IPS DF 4.7 (cell line): ENCODE measurements around the gene LPCAT2.
"Not testable (repeated sequence)": the region's sequence is repeated elsewhere in the genome, so short reads cannot be mapped to it uniquely, and the experiment has no call there.

Experiments
- DNase-seq: peaks from one replicate; pipeline ENCODE4 v3.0.0-alpha.2; 2013; ENCODE audit warnings: low spot score; ENCODE audit errors: extremely low read depth

LPCAT2 gene

DNA sequence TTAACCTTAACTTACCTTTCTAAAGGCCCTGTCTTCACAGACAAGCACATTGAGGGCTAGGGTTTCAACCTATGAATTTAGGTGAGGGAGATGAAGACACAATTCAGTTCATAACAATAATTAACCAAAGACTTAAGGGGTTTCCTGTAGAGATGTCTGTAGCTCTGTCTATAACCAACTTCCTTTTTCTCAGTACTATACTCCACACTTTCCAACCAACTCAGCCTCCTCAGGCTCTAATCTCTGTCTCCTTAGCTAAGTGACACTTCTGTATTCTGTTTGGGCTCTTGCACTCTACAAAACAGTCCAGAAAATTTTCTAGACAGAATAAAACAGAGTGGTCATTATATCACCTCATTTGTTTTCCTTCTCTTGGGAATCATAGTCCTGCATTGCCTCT lies 83.4 kb downstream of the LPCAT2 start:
- DNase-seq = no peak

DNA sequence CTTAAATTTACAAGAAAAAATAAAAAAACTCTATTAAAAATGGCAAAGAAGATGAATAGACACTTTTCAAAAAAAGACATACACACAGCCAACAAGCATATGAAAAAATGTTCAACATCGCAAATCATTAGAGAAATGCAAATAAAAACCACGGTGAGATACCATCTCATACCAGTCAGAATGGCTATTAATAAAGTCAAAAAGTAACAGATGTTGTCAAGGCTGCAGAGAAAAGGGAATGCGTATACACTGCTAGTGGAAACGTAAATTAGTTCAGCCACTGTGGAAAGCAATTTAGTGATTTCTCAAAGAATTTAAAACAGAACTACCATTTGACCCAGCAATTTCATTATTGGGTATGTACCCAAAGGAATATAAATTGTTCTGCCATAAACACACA lies 89.1 kb downstream of the LPCAT2 start:
- no peak for DNase-seq

DNA sequence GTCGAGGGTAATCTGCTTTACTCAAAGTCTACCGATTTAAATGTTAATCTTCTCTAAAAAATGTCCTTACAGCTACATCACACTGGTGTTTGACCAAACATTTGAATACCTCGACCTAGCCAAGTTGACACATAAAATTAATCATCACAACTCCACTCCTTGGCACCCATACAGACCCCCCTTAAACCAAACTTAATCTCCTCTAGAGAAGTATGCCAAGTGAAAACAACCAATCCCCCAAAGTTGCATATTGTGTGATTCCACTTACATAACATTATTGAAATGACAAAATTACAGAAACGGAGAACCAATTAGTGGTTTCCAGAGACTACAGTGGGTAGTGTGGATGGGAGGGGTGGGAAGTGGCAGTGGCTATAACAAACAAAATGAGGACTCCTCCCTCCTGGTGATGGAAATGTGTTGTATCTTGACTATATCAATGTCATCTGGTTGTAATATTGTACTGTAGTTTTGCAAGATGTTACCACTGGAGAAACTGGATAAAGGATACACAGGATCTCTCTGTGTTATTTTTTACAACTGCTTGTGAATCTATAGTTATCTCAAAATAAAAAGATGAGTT lies 97.0 kb downstream of the LPCAT2 start:
- DNase-seq = no peak

DNA sequence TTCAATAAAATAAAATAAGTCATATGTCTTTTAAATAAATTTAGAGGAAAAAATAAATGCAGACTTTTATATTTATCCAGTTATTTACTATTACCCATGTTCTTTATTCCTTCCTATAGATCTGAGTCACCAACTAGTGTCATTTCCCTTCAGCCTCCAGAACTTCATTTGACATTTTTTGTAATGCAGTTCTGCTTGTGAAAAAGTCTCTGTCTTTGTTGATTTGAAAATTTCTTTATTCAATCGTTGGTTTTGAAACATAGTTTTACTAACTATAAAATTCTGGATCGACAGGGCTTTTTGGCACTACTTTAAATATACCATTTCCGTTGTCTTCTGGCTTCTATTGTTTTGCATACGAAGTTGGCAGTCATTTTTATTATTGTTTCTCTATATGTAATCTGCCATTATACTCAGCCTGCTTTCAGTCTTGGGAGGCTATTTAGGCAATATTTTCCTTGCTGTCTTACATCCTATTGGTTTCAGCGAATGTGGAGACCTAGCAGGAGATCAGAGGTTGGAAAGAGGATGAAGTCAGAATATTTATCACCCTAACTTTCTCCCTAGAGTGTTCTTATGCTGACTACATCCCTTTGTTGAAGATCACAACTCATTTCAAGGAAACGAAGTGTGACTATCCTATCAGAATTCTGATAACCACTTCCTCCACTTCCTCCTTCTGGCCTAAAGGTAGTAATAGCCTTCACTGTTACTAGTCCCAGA lies 104.9 kb downstream of the LPCAT2 start:
- DNase-seq = no peak

DNA sequence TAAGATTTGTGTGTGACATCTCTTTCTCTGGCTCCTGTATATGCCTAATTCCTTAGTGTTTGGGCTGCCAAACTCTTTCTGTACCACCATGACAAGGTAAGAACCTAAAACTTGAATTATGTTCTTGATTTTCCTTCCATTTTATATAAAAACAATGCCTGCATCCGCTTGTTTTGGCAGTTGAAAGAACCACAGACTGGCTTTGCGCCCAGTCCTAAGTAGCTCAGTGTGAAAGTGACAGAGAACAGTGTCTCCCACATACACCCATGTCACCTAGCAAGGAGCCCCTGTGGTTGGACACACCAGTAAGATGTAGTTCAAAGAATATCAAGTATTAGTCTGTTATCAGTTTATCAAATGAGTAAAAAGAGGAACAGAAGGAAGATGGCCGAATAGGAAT lies 106.2 kb downstream of the LPCAT2 start:
- no peak for DNase-seq

DNA sequence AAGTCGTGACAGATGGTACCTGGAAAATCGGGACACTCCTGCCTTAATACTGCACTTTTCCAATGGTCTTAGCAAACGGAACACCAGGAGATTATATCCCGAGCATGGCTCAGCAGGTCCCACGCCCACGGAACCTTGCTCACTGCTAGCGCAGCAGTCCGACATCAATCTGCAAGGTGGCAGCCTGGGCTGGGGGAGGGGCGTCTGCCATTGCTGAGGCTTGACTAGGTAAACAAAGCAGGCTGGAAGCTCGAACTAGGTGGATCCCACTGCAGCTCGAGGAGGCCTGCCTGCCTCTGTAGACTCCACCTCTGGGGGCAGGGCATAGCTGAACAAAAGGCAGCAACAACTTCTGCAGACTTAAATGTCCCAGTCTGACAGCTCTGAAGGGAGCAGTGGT lies 106.8 kb downstream of the LPCAT2 start:
- DNase-seq = not testable (repeated sequence)

DNA sequence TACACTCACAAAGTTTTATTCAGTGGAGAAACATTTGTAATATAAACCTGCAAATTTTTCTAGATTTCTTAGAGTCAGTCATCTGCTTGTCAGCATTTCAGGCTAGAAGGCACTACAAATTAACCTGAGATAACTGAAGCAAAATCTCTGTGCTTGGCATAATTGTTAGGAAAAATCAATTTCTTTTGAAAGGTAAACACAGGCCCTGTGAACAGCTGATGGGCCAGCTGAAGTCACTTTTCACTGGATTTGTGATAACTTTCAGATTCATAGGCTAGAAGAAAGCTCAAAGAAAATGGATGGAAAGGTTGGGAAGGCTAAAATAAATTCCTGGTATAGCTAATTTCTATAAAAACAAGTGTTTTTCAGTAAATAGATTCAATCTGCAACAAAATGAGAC lies 112.9 kb downstream of the LPCAT2 start:
- no peak for DNase-seq

DNA sequence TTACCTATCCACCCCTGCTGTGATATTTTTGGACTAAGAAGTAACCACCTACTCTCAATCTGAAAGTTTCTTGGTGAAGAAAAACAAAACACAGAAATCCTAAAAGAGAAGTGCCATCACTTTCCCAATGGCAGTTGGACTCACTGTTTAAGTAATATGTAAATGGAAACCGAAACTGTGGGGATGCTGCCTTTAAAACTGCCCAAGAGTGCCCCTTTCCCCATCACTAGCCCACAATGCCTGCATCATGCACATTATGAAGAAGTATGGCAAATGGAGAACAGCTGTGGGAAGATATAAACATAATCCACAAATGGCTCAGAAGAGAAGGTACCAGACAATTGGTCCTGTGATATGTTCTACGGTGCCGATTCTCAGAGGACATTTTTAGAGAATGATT lies 113.4 kb downstream of the LPCAT2 start:
- DNase-seq = no peak

DNA sequence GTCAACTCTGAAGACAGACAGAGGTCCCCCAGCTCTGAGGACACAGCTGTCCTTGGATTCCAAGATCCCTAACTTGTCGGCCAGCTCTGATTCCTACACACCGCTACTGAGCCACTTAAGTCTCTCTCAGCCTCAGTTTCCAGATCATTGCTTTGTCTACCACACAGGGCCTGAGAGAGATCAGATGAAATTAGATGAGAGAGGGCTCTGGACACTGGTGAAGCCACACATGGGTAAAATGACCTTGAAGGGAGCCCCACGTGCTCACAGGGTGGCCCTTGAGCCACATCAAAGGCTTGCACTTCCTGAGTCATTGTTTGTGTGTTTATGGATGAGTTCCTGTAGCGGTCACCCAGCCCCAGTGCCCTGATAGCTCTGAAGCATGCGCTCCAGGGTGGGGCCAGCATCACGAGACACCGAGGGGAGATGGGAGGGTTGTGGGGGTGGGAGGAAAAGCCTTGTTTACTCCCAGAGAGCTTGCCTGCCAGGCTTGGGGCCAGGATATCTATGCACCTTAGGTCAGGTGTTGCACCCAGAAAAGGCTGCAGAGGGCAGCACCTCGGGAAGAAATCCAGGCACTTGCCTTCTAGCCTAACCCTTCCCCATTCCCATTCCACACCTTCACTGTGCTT lies 114.2 kb downstream of the LPCAT2 start:
- DNase-seq = peak; percentile 64

DNA sequence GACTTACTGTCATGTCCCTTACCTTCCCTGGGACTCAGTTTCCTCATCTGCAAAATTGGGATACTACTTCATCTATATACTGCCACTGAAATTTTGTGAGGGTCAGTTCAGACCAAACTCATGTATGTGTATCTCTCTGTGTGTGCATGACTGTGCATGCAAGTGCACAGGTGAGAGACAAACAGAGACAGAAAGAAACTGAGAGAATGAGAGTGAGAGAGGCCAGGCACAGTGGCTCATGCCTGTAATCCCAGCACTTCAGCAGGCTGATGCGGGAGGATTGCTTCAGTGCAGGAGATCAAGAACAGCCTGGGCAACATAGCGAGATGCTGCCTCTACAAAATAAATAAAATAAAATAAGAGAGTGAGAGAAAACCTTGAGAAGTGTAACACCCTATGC lies 114.8 kb downstream of the LPCAT2 start:
- DNase-seq = no peak

DNA sequence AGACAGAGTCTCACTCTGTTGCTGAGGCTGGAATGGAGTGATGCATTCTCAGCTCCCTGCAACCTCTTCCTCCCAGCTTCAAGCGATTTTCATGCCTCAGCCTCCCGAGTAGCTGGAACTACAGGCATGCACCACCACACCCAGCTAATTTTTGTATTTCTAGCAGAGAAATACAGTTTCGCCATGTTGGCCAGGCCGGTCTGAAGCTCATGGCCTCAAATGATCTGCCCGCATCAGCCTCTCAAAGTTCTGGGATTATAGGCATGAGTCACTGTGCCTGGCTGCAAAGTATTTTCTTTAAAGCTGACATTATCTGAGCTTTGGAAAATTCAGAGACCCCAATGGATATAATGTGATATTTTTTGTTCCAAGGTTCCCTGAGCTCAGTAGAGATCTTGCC lies 115.8 kb downstream of the LPCAT2 start:
- no peak for DNase-seq

DNA sequence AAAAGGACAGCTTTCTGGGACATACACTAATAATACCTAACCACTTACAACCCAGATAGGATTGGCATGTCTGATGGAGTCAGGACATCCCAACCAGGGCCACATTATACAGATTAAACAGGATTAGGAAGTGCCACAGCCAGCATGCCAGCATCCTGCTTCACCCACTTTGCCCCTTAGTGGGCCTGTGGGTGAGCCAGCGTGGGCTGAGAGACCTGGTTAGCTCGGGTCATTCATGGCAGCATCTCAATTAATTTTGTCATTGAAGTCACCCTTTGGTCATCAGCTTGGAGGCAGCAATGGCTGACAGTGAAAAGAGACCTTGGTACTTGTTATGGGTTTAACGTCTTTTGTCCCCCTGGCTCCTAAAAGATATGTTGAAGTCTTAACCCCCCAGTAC lies 117.0 kb downstream of the LPCAT2 start:
- no peak for DNase-seq

DNA sequence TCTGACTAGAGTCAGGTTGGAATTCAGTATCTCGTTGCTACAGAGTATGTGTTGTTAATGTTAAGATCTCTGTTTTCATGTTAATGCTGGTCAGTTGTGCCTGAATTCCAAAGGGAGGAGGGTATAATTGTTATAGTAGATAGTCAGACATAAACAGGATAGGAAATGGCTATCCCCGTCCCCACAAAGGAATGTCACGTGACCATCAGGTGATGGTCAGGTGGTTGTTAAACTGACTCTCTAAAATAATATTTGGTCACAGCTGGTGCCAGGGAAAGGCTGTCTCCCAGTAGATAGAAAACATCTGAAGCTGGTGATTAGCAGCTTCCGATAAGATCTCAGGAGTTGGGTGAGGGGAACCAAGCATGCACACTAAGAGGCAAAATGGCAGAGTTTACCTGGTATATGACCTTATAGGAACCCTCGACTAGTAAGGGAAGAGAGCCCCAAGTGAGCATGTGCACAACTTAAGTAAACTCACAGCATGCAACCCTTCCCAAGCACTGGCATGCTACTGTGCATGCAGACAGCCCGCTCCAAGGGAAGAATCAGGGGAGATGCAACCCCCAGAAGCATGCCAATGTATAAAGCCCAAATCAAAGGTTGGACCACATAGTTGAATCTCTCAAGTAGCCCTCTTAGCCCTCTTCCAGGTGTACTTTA lies 119.6 kb downstream of the LPCAT2 start:
- DNase-seq = no peak

DNA sequence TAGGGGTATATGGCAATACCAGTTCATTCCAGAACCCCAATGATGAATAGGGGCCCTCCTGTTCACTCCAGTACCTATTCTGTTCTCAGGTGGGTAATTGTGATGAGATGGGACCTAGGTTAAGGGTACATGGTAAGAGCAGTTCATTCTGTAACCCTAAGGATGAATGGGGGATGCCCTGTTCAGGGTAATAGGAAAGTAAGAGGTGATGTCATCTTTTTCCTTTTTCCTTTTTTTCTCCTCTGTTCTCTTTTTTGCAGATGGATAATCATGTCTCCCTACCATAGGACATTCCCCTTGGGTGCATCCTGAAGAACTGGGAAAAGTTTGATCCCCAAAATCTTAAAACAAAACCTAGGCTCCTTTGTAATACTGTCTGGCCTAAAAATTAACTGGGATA lies 121.9 kb downstream of the LPCAT2 start:
- DNase-seq = no peak

DNA sequence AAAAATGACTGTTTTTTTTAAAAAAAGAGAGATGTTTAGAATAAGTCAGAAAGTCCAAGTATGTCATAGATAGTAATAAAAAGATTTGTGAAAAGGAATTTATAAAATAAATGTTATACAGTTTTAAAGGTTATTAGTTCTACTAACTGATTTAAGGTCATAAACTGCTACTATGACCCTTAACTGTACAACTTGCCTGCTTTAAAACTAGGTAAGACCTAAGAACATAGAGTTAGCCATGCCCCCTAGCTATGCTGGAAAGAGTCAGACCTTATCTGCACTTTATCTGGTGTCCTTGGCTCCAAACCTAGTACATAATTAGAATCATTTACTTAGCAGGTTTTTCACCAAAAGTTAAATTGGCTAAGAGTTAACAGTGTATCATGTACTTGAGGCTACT lies 123.4 kb downstream of the LPCAT2 start:
- DNase-seq = no peak

DNA sequence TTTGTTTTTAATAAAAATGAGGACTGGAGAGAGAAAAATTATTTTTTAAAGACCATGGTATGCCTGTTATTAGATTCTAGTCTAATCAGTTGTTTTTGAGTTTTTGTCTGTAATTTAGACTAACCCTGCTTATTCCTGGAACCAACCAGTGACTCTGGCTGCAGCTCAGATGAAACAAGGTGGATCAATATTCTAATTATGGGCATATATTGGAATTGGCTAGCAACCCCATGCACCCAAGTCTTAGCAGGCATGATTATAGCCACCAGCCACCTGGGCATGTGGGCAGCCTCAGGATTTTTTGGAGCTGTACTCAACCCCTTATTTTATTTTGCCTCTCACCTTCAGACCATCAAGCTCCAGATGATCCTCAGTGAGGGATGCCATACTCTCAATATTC lies 125.3 kb downstream of the LPCAT2 start:
- DNase-seq = no peak
